Naive B cell (primary cell): ENCODE results near the gene SETX. TPM values are rescaled to one million over a fixed set of nuclear protein-coding genes. Genes with fewer than 3 reads are reported as not detected.
A peak's percentile ranks its signal among the peaks of the same experiment; 100 is the strongest.

ENCODE experiments used
- ATAC-seq, 2 donors: fragments of 150-1000 bp; cut with Tn5 transposase; 2 replicates each; pipeline ENCODE4 v1.10.0; 2021; ENCODE audit warnings: low read depth in 2 of 2, mild to moderate bottlenecking in 2 of 2, moderate library complexity in 2 of 2
- DNase-seq: peaks from one replicate; pipeline ENCODE4 v3.0.0; 2022
- H3K27ac Mint-ChIP-seq, 6 donors: one replicate each; pipeline ENCODE4 v1.8.0; 2020 to 2022; ENCODE audit warnings: mild to moderate bottlenecking in 6 of 6, mixed read lengths in 6 of 6, moderate library complexity in 5 of 6, inconsistent platforms in 2 of 6
- H3K27me3 Mint-ChIP-seq, 3 donors: one replicate each; pipeline ENCODE4 v1.8.0; 2021 to 2022; ENCODE audit warnings: mixed read lengths in 3 of 3, mild to moderate bottlenecking in 1 of 3
- H3K36me3 Mint-ChIP-seq, 2 donors: one replicate each; pipeline ENCODE4 v1.8.0; 2020 to 2022; ENCODE audit warnings: mixed read lengths in 2 of 2, inconsistent platforms in 1 of 2, mild to moderate bottlenecking in 1 of 2
- H3K4me1 Mint-ChIP-seq, 3 donors: one replicate each; pipeline ENCODE4 v1.8.0; 2020 to 2022; ENCODE audit warnings: mixed read lengths in 3 of 3, inconsistent platforms in 1 of 3, mild to moderate bottlenecking in 1 of 3, moderate library complexity in 1 of 3
- H3K4me3 Mint-ChIP-seq, 8 donors: one replicate each; pipeline ENCODE4 v1.8.0; 2020 to 2022; ENCODE audit warnings: mild to moderate bottlenecking in 8 of 8, mixed read lengths in 8 of 8, moderate library complexity in 8 of 8, inconsistent platforms in 2 of 8
- H3K9me3 Mint-ChIP-seq, 7 donors: one replicate each; pipeline ENCODE4 v1.8.0; 2020 to 2022; ENCODE audit warnings: mixed read lengths in 7 of 7, mild to moderate bottlenecking in 5 of 7, inconsistent platforms in 2 of 7, moderate library complexity in 1 of 7
- polyA plus RNA-seq, 6 donors: library from polyadenylated mRNA; unstranded; fragments of 300-500 nt; fragmentation: Illumina TruSeq; gene quantifications; one replicate each; pipeline ENCODE4 v1.2.3, GENCODE V29; 2021; ENCODE audit warnings: low read depth in 6 of 6

The SETX gene
- polyA plus RNA-seq, 6 donors from 2014 or later = 12.7 to 70.1 (median 46.5) TPM

DNA sequence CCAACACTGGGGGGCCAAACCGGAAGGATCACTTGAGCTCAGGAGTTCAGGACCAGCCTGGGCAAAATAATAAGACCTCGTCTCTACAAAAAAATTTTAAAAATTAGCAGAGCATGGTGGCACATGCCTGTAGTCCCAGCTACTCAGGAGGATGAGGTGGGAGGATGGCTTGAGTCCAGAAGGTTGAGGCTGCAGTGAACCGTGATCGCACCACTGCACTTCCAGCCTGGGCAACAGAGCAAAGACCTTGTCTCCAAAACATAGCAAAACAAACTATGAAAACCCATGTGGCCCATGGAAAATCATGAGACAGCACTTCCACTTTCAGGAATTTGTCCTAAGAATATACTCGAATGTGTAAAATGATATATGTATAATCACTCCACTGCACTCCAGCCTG, 6.1 kb downstream of the SETX start:
- DNase-seq (no peak), ATAC-seq (no peak)
- Mint-ChIP-seq H3K36me3 (peaks cover 18 to 31% of the 10 kb centered on the region in 2 donors), H3K27ac (peak overlapping the region in 4 of 6 donors; percentile 40 to 97 (median 89)), H3K9me3 (no peaks in the 10 kb centered on the region), H3K4me1 (peaks cover 26 to 58% (median 40%) of the 10 kb centered on the region in 3 donors), H3K4me3 (peak overlapping the region in 4 of 8 donors; percentile 15 to 47 (median 36)), H3K27me3 (no peaks in the 10 kb centered on the region)

DNA sequence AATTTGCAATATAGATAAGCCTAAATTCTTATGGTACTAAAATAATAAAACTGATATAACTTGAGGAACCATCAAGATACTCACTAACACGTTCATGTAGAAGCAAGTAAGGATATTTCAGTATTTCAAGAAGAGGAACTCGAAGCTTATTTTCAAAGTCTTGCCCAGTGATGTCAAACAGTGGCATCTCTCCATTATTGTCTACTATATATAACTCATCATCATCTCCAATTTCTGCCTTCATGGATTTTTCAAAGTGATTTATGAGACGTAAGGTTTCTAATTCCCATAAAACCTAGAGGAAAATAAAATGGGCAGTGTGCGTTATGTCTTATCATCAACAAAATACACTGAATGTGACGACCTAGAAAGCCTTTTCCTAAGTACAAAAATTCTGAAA, 8.6 kb downstream of the SETX start:
- peaks cover 14 to 23% of the 10 kb centered on the region in 2 donors for H3K36me3 Mint-ChIP-seq
- ATAC-seq (no peak), DNase-seq (no peak)
- H3K27ac Mint-ChIP-seq = peak overlapping the region in 2 of 6 donors; percentile 9 to 60
- H3K4me3 Mint-ChIP-seq = no peak overlapping the region
- no peaks in the 10 kb centered on the region for H3K9me3 Mint-ChIP-seq
- no peaks in the 10 kb centered on the region for H3K27me3 Mint-ChIP-seq
- H3K4me1 Mint-ChIP-seq = peaks cover 12 to 39% (median 15%) of the 10 kb centered on the region in 3 donors

DNA sequence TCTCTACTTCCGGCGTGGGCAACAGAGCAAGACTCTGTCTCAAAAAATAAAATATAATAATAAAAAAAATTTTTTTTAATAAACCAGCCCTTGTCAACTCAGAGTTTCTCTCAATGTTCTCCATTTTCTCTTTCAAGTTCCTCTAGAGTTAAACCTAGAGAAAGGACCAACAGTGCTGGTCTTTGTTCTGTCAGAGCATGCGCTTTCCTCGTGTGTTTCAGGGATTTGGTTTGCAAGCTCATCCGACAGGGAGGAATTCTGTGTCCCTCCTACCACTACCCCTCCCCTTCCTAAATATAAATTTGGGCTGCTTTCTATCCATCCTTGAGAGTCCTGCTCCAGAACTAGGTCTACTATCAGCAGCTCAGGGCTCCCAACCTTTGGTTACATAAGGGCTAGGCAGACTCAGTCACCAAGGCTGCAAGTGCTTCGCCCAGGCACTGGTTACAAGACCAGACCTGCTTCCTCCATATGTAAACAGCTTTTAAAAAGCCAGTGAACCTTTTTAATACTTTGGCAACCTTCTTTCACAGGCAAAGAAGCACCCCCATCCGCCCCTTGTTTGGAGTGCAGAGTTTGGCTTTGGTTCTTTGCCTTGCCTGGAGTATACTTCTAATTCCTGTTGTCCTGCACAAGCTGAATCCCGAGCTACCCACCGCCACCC, 13.5 kb downstream of the SETX start:
- H3K27ac Mint-ChIP-seq = peak overlapping the region in 1 of 6 donors; percentile 80
- no peaks in the 10 kb centered on the region for H3K27me3 Mint-ChIP-seq
- H3K9me3 Mint-ChIP-seq = no peaks in the 10 kb centered on the region
- DNase-seq = no peak
- no peak for ATAC-seq
- peaks cover 11 to 23% of the 10 kb centered on the region in 2 donors for H3K36me3 Mint-ChIP-seq
- H3K4me1 Mint-ChIP-seq = peaks cover 9 to 21% (median 13%) of the 10 kb centered on the region in 3 donors
- no peak overlapping the region for H3K4me3 Mint-ChIP-seq

DNA sequence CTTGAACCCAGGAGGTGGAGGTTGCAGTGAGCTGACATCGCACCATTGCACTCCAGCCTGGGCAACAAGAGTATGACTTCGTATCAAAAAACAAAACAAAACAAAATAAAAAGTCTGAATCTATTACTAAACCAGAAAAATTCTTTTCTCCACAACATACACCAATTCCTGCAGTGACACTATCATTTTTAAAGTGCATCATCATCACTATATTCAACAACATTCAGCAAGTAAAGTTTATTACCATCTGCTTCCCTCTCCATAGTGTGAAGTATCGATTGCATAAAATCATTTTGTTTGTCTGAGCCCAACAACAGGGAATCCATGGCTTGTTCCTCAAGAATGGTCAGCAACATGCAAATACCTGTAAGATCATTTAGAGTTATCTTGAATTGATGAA, 20.4 kb downstream of the SETX start:
- Mint-ChIP-seq H3K27me3 (no peaks in the 10 kb centered on the region), H3K4me1 (peaks cover 6 to 19% (median 15%) of the 10 kb centered on the region in 3 donors), H3K4me3 (no peak overlapping the region), H3K27ac (peak overlapping the region in 1 of 6 donors; percentile 12), H3K9me3 (no peaks in the 10 kb centered on the region), H3K36me3 (peaks cover 18 to 27% of the 10 kb centered on the region in 2 donors)
- no peak for DNase-seq
- ATAC-seq = no peak

DNA sequence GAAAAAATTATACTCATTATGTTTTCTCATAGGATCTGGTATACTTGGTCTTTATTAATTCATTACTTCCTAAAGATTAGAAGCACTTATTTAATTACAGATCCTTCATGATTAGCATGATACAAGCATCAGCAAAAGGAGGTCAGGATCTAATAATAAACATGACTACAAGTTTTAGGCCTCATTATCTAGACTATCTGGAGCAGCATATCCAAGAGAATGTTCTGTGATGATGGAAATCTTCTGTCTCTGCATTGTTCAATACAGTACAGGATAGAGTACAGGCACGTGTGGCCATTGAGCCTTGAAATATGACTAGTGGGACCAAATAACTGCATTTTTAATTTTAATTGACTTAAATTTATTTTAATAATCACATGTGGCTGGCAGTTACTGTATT, 21.2 kb downstream of the SETX start:
- Mint-ChIP-seq H3K9me3 (no peaks in the 10 kb centered on the region), H3K4me3 (no peak overlapping the region), H3K36me3 (peaks cover 26 to 30% of the 10 kb centered on the region in 2 donors), H3K4me1 (peaks cover 6 to 19% (median 16%) of the 10 kb centered on the region in 3 donors), H3K27ac (no peak overlapping the region), H3K27me3 (no peaks in the 10 kb centered on the region)
- ATAC-seq (no peak), DNase-seq (no peak)

DNA sequence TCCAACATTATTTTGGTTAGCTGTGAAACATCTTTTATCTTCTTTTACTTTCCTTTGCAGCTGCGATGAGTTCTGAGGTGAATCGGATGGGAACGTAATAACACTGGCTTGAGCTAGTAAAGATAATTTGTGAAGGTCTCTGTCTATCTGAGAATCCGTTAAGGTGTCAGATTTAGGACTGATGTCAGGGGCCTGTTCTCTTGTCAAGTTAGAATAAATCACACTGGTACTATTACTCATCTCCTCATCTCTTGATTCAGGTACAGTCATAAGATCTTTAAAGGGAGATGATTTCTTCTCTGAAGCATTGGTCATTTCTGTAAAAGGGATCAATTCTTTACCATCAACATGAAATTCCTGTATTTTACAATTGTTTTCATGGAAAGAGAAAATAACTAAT, 26.2 kb downstream of the SETX start:
- ATAC-seq = no peak
- no peak overlapping the region for H3K4me3 Mint-ChIP-seq
- H3K9me3 Mint-ChIP-seq = no peaks in the 10 kb centered on the region
- no peaks in the 10 kb centered on the region for H3K27me3 Mint-ChIP-seq
- no peak for DNase-seq
- peaks cover 44 to 46% of the 10 kb centered on the region in 2 donors for H3K36me3 Mint-ChIP-seq
- peak overlapping the region in 3 of 6 donors; percentile 39 to 89 (median 43) for H3K27ac Mint-ChIP-seq
- peaks cover 12 to 20% (median 13%) of the 10 kb centered on the region in 3 donors for H3K4me1 Mint-ChIP-seq

DNA sequence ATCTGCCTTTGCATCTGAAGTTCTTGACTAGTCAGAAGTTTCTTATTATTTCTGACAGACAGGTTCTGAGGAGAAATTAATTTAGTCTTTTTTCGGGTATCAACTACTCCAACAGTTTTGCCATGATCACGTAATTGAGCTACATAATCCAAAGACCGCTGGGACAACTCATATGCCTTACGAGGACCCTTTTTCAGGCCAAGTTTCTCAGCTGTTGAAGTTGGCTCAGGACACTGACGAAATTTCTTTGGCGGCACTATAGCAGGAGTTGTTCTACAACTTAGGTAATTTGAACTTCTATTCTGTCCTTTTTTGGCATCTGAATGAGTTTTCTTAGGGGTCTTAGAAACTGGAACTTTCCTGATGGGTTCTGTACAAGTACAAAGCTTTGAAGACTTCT, 27.2 kb downstream of the SETX start:
- no peaks in the 10 kb centered on the region for H3K27me3 Mint-ChIP-seq
- DNase-seq (no peak), ATAC-seq (no peak)
- no peaks in the 10 kb centered on the region for H3K9me3 Mint-ChIP-seq
- H3K36me3 Mint-ChIP-seq = peaks cover 51 to 56% of the 10 kb centered on the region in 2 donors
- no peak overlapping the region for H3K4me3 Mint-ChIP-seq
- peak overlapping the region in 2 of 6 donors; percentile 5 to 16 for H3K27ac Mint-ChIP-seq
- peaks cover 22 to 30% (median 23%) of the 10 kb centered on the region in 3 donors for H3K4me1 Mint-ChIP-seq

DNA sequence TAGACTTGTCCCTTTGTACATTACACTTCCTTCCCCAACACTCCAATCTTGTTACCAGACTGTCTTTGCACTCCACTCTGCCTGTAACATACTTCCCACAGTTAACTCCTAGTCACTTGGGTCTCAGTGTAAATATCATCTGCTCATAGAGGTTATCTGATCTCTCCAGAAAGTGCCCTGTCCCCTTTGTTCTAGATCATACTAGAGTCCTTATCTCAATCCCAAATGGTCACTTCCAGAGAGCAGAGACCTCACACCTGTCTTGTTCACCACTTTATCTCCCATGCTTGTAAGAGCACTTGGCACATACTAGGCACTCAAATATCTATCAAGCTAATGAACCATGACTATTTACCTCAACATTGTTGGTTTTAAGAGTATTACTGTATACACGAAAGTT, 30.4 kb downstream of the SETX start:
- peaks cover 37 to 45% of the 10 kb centered on the region in 2 donors for H3K36me3 Mint-ChIP-seq
- ATAC-seq = no peak
- DNase-seq = no peak
- H3K4me1 Mint-ChIP-seq = peaks cover 29 to 34% (median 34%) of the 10 kb centered on the region in 3 donors
- no peaks in the 10 kb centered on the region for H3K9me3 Mint-ChIP-seq
- peak overlapping the region in 1 of 8 donors; percentile 3 for H3K4me3 Mint-ChIP-seq
- H3K27ac Mint-ChIP-seq = peak overlapping the region in 3 of 6 donors; percentile 11 to 88 (median 65)
- no peaks in the 10 kb centered on the region for H3K27me3 Mint-ChIP-seq

DNA sequence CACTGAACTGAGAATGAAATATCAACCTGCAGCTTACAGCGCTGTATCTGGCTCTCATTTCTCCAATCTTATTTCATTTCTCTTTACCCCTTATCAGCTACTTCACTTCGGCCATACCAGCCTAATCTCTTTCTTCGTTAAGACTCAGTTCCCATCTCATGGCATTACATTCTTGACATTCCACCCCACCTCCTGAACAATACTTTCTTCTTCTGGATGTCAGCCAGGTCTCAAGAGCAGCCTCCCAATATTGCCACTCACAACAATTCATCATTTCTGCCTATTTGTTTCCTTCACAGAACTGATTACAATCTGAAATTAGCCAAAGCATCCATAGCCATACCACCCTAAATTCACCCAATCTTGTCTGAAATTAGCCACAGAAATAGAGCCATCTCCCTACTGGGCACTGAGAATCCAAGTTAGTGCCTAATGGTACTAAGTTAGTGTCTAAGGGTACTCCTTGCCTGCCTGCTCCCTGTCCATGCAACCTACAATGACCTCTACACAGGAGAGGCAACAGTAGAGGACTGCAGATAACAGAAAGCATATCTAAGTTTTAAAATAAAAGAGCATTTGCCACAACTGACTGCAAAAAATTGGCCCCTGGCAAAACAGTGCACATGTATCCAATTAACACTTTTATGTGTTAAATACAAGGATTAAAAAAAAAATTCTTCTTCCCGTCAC, 35.2 kb downstream of the SETX start:
- no peak for ATAC-seq
- no peak overlapping the region for H3K4me3 Mint-ChIP-seq
- no peaks in the 10 kb centered on the region for H3K27me3 Mint-ChIP-seq
- H3K36me3 Mint-ChIP-seq = peaks cover 18 to 22% of the 10 kb centered on the region in 2 donors
- no peak for DNase-seq
- peak overlapping the region in 3 of 6 donors; percentile 75 to 91 (median 87) for H3K27ac Mint-ChIP-seq
- H3K9me3 Mint-ChIP-seq = no peaks in the 10 kb centered on the region
- H3K4me1 Mint-ChIP-seq = peaks cover 23 to 29% (median 26%) of the 10 kb centered on the region in 3 donors

DNA sequence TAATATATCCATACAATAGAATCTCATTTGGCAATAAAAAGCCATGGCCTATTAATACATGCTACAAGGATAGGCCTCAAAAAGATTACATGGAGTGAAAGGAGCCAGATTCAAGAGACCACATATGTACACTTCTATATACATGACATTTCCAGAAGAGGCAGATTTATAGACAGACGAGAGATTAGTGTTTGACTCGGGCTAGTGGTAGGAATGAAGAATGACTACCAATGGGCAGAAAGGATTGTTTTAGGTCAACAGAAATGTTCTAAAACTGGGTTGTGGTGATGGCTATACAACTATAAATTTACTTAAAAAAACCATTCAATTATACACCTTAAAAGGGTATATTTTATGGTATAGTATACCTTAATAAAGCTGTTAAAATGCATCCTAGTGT, 41.9 kb downstream of the SETX start:
- peak overlapping the region in 4 of 6 donors; percentile 0 to 79 (median 16) for H3K27ac Mint-ChIP-seq
- H3K36me3 Mint-ChIP-seq = peaks cover 11 to 27% of the 10 kb centered on the region in 2 donors

DNA sequence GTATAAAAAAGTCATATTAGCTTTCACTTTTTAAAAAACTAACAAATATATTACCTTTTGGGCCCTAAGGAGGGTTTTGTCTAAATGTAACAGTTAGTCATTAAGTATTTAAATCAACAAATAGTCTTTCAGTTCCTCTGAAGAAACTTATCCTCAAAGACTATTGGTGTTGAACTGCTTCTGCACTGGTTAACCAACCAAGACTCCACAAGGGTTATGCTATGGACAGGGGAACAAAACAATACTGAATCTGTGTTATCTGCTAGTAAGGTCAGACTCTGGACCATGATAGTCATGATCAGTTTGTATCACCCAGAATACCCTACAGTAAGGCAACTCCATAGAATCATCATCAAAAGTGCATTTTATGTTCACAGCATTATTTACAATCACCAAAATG, 42.4 kb downstream of the SETX start:
- Mint-ChIP-seq H3K4me3 (no peak overlapping the region), H3K9me3 (no peaks in the 10 kb centered on the region), H3K4me1 (peaks cover 15 to 33% (median 17%) of the 10 kb centered on the region in 3 donors), H3K36me3 (peaks cover 11 to 27% of the 10 kb centered on the region in 2 donors), H3K27me3 (no peaks in the 10 kb centered on the region), H3K27ac (peak overlapping the region in 4 of 6 donors; percentile 0 to 79 (median 46))
- ATAC-seq = no peak
- no peak for DNase-seq

More for the DNA sequence above, 41.9 kb downstream of the SETX start:
- peak overlapping the region in 1 of 8 donors; percentile 17 for H3K4me3 Mint-ChIP-seq
- ATAC-seq (no peak), DNase-seq (no peak)
- peaks cover 15 to 33% (median 17%) of the 10 kb centered on the region in 3 donors for H3K4me1 Mint-ChIP-seq
- no peaks in the 10 kb centered on the region for H3K27me3 Mint-ChIP-seq
- no peaks in the 10 kb centered on the region for H3K9me3 Mint-ChIP-seq

DNA sequence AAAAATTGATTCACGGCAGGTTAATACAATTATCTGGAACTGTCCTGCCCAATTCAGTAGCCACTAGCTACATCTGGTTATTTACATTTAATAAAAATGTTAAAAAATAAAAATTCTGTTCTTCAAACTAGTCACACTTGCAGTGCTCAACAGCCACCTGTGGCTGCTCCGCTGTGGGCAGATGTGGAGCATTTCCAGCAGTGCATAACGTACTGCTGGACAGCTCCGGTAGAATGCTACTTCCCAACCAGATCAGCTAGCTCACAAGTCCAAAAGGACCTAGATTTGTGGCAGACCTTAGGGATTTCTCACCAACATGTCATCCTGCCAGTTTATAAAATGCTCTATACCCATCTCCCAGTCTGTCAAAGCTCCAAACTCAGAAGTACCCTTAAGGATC, 42.8 kb downstream of the SETX start:
- peak overlapping the region in 3 of 6 donors; percentile 16 to 75 (median 57) for H3K27ac Mint-ChIP-seq
- no peaks in the 10 kb centered on the region for H3K9me3 Mint-ChIP-seq
- H3K4me1 Mint-ChIP-seq = peaks cover 15 to 33% (median 17%) of the 10 kb centered on the region in 3 donors
- no peak overlapping the region for H3K4me3 Mint-ChIP-seq
- H3K36me3 Mint-ChIP-seq = peaks cover 11 to 27% of the 10 kb centered on the region in 2 donors
- no peak for ATAC-seq
- DNase-seq = no peak
- H3K27me3 Mint-ChIP-seq = no peaks in the 10 kb centered on the region

DNA sequence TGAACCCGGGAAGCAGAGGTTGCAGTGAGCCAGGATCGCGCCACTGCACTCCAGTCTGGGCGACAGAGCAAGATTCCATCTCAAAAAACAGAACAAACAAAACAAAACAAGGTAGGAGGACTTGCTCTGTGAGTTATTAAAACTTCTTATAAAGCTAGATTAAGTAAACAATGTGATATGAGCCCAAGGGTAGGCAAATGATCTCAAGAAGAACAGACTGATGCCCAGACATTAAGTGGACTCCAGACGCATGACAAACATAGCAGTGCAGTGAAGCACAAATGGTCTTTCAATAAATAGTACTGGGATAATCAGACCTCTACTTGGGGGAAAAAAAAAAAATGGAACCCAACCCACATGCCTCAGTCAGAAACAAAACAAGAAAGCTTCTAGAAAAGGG, 45.7 kb downstream of the SETX start:
- ATAC-seq (no peak), DNase-seq (no peak)
- H3K27ac Mint-ChIP-seq = peak overlapping the region in 3 of 6 donors; percentile 27 to 73 (median 28)
- no peak overlapping the region for H3K4me3 Mint-ChIP-seq
- no peaks in the 10 kb centered on the region for H3K9me3 Mint-ChIP-seq
- peaks cover 15 to 34% (median 25%) of the 10 kb centered on the region in 3 donors for H3K4me1 Mint-ChIP-seq
- H3K36me3 Mint-ChIP-seq = peaks cover 11 to 27% of the 10 kb centered on the region in 2 donors
- H3K27me3 Mint-ChIP-seq = no peaks in the 10 kb centered on the region

DNA sequence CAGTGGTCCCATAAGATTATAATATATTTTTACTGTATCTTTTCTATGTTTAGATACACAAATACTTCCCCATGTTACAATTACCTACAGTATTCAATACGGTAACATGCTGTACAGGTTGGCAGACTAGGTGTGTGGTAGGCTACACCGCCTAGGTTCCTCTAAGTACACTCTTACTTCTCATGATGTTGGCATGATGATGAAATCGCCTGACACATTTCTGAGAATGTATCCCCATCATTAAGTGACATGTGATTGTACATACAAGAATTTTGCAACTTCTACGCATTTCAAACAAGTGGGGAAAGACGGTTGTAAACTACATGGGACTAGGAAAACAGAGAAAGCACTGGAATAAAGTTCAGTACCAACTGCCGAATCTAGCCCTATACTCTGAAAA, 53.3 kb downstream of the SETX start:
- DNase-seq (no peak), ATAC-seq (no peak)
- Mint-ChIP-seq H3K4me3 (no peak overlapping the region), H3K4me1 (peaks cover 8 to 14% (median 12%) of the 10 kb centered on the region in 3 donors), H3K27ac (no peak overlapping the region), H3K9me3 (no peaks in the 10 kb centered on the region), H3K27me3 (no peaks in the 10 kb centered on the region), H3K36me3 (peaks cover 23 to 24% of the 10 kb centered on the region in 2 donors)
